SHP77 (cell line): Measurements from ENCODE around the gene AUTS2.

Experiments
- DNase-seq, 2 experiments: peaks; one replicate each; lab custom pipeline; 2025; lab: John Stamatoyannopoulos, UW

AUTS2 gene

DNA sequence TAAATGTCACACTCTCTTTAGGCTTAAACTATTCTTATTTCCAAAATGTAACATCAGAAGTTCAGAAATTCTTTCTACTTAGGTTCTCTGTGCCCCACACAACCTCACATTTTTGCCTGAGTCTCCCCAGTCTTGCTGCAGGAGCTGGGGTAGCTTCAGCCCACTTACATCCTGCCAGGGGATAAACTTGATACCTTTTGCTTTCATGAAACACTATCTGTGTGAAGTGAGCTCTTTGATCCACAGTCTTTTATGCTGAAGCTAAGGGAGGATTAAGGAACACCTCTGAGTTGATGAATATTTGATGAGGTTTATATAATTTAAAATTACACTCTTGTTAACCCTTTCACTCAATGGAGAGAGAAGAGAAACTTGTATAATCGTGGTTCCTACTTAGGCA, 341.0 kb downstream of the AUTS2 start:
- no peak for DNase-seq

DNA sequence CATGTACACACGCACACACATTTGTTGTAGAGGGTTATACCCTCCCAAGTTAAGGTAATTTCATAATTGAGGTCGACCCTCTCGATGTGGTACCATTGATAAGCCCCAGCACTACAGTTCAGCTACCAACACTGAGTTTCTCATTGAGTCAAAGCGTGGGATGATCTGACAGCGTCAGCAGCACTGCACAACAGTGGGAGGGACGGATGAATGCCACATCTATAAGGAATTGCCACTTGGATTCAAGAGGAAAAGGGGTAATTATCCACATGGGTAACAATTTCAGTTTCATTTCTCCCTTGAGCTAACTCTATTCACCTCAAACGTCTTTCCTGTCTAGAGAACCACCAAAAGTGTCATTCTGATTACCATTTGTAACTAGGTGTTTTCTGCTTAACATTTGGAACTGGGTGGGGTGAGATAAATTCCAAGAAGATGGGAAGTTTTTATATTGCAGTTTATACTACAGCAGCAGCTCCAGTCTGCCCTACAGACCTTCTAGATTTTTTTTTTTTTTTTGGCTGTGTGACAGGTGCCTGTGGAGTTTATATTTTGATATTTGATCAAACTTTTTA, 342.9 kb downstream of the AUTS2 start:
- no peak for DNase-seq

DNA sequence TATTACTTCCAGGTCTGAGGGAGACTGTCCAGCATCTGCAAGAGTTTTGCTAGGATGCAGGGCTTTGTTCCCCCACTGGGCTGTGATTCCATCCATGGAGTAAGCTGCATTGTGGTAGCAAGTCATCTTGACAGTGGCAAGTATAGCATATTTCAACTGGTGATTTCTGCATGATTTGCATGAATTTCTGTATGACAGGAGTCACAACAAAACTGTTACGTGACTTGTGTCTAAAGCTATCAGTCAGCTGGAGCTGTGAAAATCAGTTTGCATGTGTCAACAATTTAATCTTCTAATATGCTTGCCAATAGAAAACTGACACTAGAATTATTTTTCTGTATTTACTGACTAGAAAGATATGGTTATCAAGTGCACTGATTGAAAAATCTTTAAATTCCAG, 344.3 kb downstream of the AUTS2 start:
- DNase-seq = no peak

DNA sequence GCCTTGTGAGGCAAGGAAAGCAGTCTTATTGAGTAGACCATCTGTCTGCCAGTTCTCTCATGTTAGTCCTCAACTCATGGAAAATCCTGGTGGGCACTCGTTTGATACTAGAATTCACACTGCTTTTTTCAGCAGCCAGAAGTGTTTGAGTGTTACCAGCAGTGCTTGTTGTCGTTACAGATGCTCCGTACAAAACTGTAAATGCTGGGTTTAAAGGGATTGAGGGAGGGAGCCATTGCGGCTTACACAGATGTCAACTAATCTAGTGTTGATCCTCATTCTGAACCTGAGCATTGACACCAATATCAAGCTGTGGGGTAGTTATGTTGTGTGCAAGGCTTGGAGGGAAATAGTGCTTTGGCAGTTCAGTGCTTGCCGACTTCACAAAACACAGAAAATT, 348.6 kb downstream of the AUTS2 start:
- no peak for DNase-seq

DNA sequence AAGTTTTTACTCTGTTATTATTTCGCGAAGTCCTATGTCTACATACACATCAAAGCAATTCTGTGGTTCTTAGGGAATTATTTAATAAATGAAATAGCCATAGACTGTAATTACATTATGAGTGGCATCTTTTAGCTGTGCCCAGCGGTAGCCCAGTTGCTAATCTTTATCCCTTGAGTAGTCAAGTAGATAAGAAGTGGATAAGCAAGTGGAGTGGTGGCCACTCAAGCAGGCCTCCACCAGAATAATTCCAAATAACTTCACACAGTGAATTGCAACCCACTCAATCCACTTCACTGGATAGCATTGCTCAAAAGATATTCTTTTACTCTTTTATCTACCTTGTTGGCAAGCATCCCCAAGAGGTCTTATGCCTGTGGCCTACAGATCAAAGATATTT, 349.7 kb downstream of the AUTS2 start:
- DNase-seq = no peak

DNA sequence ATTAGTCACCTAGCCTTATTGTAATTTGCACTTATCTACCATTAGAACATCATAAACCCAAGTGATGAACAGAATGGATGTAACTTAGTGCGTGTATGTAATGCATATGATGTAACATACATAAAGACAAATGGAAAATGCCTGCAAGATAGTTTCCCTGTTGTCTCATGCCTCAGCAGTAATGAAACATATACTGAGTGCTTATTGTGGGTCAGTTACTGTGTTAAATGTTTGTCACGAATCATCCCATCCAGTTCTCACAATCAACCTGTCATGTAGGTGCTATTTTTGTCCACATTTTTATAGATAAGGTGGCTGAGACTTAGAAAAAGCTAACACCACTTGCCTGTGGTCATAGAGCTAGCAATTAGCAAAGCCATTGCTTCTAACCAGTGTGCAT, 350.8 kb downstream of the AUTS2 start:
- no peak for DNase-seq

DNA sequence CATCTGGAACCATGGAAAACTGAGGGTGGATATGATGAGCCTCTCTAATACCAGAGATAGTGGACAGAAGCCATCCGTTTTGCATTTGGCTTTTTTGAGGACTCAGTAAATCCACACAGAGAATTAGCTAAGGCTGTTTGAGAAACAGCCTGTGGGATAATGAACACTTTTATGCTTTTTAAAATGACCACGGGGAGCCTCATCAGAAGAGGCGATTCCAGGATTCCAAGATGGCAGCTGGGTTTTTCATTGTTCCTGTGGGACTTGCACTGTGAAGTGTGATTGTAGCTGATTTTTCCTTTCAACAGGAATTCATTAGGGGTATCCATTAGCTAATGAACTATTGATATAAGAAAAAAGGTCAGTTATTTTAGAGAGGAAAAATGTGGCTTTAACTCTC, 353.2 kb downstream of the AUTS2 start:
- no peak for DNase-seq

DNA sequence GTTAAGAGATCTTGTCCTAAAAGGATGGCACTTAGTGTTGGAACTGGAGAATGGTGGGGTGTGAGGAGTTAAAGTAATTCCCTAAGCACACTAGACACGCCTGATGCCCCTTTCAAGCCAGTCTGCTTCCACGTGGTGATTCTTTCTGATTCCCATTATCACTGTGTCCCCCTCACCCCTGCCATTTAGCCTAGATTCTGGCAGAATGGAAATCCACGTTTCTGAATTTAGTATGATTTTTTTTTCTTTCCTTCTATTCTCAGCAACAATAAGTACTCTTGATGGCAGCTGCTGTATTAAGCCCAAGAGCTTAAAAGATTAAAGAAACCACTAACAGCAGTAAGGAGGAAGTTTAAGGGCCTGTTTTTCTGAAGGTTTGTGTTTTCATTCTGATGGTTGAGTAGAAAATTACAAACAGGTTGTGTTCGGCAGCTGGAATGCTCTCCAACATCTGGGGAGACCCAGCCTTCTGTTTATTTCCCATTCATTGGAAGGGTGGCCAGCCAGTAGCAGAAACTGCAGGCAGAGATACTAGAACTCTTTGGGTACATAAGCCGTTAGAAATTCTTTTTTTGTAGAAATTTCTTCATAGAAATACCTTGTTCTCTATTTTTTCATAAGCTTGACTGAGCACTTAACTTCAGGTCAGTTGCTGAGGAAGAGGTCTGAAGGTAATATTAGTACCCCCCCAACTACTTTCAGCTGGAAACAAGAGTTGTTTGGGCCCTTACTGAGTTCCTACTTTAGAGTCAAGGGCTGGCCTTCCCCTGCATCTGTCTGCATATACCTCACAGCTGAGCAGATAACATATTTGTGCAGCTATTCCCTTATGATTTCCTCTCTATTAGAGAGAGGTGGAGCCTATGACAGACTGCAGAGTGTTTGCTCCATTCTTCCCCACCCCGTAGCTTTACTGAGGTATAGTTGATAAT, 355.1 kb downstream of the AUTS2 start:
- no peak for DNase-seq

DNA sequence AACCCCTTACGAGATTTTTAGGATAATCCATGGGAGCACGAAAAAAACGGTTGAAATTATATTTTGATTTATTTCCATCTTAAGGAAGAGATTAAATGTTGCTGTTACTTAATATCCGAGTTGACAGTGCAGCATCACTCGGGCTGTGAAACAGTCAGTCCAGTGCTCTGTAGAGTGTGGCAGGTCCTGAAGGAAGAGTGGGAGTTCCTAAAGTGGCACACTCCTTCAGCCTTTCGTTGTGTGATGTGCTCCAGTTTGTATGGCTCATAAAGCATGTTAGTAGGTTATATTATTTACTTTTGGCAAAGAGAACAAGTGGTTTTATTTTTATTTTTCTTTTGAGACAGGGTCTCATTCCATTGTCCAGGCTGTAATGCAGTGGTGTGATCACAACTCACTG, 358.3 kb downstream of the AUTS2 start:
- DNase-seq = no peak

DNA sequence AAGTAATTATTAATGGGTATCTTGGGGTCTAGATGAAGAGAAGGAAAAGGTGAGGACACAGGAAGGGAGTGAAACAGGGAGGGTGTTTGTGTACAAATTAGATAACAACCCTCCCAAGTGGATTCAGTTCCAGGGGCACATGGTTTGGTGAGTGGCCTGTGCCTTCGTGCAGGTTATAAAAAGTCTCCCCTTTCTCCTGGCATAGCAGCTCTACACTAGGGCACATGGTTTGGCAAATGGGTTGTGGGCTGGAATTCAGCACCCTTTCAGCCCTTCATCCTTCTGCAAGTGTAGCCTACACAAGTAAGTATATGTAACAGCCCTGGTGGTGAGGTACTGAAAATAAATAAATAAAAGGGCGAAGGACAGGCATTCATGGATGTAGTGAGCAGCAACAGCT, 359.4 kb downstream of the AUTS2 start:
- no peak for DNase-seq

DNA sequence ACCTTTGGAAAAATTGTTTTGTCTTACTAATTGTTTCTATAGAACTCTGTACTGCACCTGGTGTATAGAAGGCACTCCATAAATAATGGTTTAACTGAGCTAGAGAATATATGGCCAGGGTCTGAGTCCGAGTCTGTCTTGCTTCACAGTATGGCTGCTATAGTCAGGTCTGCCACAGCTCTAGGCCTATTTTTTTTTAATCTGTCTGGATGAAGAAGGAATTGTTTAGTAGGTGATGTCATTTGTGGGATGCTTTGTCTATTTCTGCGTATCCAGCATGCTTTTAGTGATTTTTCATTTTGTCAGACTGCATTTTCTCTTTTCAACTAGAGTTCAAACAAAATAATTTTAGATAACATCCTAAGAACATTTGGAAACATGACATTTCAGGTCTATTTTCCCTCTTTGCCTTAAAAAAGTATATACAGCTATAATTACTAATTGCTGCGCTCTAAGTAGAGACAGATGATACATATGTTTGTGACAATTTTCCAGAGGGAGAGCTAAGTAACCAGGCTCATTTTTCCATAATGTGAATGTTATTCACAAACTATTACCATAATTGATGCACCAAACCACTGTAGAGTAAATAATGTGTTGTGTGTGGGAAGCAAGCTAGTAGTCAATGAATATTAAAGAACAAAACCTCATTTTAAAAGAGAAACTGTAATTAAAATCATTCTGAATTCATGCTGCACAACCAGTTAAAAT, 361.7 kb downstream of the AUTS2 start:
- no peak for DNase-seq

DNA sequence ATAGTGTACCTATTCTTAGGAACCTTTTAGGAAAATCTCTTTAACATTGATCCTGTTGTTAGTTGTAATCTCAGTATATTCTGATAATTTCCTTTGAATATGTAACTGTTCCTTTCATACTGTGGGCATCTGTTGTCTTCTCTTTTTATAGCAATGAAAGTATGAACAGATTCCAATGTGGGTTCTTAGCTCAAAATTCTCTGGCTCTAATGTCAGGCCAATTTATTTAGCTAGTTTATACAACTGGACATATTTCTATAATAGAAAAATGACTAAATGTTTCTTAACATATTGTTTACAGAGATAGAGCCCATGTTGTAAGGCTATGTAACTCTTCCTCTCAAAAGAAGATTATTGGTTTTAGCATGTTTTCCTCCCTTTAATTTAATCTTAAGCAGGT, 363.2 kb downstream of the AUTS2 start:
- DNase-seq = no peak

DNA sequence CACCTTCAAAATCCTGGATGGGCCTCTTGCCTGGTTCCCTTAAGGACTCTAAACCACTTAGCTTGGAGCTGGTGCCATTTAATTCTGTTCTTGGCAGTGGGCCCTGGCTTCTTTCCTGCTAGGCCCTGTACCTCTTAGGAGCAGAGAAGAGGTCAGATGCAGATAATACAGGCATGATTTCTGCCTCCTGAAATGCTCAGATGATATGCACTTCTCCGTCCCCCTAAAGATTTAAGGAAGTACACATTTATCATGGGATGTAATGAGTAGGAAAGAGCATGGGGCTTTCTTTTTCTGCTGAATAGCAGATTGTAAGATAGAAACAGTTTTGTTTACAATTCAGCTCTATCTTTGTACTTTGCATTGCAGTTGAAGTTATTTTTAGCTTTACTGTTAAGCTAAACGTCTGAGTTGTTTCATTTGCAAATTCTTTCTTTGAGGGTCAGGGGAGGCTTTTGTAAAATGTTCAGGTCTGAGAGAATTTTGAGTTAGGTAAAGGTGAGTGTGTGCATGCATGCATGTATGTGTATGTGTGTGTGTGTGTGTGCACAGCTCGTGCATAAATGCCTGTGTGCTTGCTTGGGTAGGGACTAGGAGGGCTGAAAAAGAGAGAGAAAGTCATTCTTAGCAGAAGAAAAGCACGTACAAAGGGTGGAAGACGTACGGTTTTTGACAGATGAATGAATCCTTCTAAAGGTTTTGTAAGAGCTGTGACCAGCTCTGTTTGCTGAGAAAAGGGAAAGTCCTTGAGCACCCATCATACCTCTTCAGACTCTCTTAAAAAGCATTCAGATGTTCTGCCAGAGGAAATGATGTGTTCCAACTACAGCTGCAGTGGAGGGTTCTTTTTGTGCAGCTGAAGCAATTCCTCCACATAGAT, 364.2 kb downstream of the AUTS2 start:
- DNase-seq = no peak

DNA sequence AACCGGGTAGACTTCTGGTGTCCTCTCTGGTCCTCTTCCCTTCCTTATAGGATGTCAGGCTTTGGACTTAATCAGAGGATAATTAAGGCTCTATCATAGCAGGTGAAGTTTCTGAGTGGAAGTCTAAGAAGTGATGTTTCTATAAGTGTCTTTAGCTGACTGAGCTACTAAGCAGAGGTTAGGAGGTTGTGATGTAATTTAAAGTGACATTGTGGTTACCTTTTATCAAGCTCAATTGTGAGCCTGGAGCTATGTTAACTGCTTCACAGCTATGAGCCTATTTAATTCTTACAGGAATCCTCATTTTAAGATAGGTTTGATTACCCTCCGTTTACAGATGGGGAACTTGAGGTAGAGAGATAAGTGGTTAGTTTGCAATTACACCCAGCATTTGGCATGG, 365.1 kb downstream of the AUTS2 start:
- DNase-seq = no peak

DNA sequence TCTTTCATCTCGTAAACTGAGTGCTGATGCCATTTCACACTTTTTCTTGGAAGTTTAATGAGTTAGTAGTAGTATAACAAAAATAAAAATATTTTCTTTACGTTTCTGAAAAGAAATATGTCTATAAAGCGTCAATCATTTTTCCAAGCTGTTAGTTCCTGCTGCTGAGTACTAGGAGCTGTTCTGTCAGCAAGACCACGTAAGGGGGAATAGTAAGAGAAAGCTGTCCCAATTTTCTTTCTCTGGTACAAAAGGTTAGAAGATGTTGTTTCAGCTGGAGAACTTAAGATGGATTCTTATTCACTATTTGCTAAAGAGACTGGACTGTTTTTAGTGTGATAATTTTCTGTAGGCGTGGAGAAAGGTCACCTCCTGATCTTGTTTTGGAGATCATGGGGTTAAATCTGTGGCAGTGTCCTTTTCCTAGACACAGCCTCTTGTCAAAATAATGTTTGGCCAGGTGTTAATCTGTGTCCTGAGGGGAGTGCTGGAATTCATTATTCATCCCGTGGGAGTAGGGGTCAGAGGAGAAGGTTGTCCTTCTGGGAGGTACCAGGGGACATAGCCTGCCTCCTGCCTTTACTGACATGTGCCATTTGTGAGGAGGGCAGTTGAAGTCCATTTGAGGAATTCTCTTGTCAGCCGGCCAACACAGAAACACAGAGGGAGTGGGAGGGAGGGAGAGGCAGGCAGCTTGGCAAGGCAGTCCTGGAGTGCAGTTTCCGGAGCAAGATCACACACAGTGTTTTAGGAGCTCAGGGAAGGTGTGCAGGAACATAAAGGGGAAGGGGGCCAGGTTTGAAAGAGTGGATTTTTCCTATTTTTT, 368.7 kb downstream of the AUTS2 start:
- DNase-seq = peak in 1 of 2 experiments; percentile 21

DNA sequence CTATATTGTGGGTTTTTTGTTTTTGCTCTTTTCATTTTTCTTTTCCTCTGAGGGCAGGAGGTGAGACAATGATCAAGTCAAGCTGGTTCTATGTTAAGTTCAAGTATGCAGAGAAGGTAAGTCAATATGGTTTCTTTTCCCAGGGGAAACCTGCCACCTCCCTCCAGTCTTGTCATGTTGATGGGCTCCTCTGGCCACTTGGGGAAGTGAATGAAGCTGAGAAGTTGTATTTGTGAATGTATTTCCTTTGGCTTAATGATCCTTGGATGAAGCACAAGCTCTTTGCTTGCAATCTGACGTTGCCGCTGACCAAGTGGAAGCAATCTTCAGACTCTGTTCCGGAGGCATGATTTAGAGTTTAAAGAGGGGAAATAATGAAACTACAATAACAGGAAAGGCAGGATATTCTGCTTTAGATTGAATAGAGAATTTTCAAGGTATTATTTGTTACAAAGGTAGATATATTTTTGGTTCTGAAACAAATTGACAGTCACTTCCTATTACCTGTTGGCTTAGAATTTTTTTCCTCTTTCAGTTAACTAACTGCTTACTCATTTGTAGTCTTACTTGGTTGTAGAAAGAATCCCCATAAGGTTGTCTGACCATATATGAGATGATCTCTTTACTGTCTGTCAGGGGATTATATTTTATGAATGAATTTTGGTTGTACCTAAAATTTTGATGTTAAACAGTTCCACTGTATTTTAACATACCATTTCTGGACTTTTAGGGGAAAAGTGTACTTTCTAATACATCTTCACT, 369.6 kb downstream of the AUTS2 start:
- DNase-seq = no peak

DNA sequence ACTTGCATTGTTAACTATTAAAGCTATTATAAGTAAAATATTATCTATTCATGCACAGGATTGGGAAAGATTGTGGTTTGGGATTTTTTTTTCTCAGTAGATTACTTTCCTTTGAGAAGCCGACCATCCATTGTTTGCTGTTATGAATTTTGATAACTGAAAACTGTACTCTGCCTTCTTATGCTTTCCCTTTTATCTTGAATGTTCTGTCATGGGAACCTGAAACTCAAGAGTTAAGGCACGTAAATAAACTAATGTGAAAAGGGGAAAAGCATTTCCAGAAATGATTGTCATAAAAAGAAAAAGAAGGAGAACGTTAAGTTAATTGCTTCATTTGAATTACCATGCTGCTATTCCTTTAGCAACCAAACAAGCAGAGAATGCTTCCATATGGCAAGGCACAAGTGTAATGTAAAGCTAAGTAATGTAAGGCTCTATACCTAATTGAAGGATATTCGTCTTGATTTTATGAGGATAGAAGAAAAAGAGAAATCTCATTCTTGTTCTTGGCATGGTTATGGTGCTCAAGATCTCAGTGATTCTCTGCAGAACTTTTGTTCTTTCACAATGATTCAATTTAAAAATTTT, 370.8 kb downstream of the AUTS2 start:
- no peak for DNase-seq

DNA sequence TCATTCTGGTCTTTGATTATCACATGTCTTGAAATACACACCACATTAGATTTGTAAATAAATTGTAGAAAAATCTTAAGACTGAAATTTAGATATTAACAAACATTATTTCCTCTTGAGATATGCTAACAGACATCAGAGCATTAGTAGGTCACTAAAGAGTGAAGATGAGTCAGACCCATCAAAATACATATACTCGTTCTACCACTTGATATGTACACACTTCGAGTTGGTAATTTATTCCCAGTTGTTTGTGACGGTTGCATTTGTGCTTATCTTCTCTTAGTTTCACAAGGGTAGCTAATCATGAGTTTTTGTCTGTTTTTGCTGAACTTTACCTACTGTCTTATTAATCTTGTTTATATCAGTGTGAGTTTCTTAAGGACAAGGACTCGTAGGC, 383.4 kb downstream of the AUTS2 start:
- DNase-seq = no peak

DNA sequence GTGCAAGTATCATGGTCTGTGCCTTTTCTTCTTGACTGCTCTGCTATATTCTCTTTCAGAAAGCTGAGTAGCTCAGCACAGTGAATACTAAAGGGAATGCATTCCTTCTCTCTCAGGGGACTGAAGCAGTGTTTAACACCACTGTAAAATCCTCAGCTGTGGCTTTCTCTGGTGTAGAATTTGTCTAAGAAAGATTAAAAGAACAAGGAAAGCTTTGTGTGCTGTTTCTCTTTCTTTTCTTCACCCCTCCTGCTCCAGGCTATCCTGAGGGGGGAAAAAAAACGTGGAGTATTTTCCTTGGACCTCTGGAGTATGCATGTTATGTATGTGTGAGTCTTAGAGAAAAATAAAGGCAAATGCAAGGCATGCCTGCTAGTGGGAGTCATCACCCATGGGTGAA, 383.9 kb downstream of the AUTS2 start:
- DNase-seq = no peak

DNA sequence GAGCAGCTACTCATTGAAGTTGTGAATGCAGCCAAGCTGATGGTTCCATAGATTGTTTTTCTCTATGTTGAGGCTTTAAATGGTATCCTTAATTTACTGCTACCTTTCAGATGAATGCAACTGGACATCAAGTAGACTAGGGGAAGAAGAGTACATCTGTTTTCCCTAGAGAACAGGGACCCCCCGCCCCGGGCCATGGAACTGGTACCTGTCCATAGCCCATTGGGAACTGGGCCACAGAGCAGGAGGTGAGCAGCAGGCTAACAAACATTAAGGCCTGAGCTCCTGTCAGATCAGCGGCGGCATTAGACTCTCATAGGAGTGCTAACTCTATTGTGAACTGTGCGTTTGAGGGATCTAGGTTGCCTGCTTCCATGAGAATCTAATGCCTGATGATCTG, 391.3 kb downstream of the AUTS2 start:
- DNase-seq = no peak
